ENCODE data around the gene OR14K1. TPM values are rescaled to one million over a fixed set of nuclear protein-coding genes. Genes with fewer than 3 reads are reported as not detected.

OR14K1 gene
- total and polyA plus RNA-seq, 10 of the 15 experiments (the other 5 are each of a cell fraction or from before 2014, with no cell fraction given) = not detected

GRCh38 chr1:247747616-247748015 lies 9.2 kb downstream of the OR14K1 start:
- H2AFZ ChIP-seq (ENCODE audit: control insufficient read depth, low read depth, low read length) = no peak overlapping the region
- ChIA-PET POLR2A (no interaction called here), SMC1A (ENCODE audit: uncharacterized antibody, unreplicated experiment) (no interaction called here), CTCF (no interaction called here), RAD21 (ENCODE audit: unreplicated experiment) (no interaction called here)
- H3K36me3 ChIP-seq (ENCODE audit: control insufficient read depth in 2 of 2, insufficient read depth in 2 of 2, low read length in 1 of 2) = no peaks in the 10 kb centered on the region
- H3K4me2 ChIP-seq (ENCODE audit: control insufficient read depth, insufficient read depth) = no peak overlapping the region
- no peak overlapping the region for H3K4me3 ChIP-seq
- H3K4me1 ChIP-seq (ENCODE audit: control insufficient read depth, insufficient read depth, low read length) = no peaks in the 10 kb centered on the region
- H4K20me1 ChIP-seq (ENCODE audit: control insufficient read depth, insufficient read depth) = no peaks in the 10 kb centered on the region
- intact Hi-C loops (cut with micrococcal nuclease; ENCODE audit: unreplicated experiment) = no loop called here
- in situ Hi-C loops (cut with MboI) = no loop called here
- no peaks in the 10 kb centered on the region; the same call in 2 of the 3 replicates for H3K9me3 ChIP-seq (replicated peaks; ENCODE audit: control insufficient read depth, insufficient read depth, low read length)
- no peak overlapping the region for H3K9ac ChIP-seq (ENCODE audit: control insufficient read depth, insufficient read depth, low read length)
- DNase-seq (ENCODE audit: low read depth, low spot score) (no peak), FAIRE-seq (no peak), ATAC-seq (no peak)
- 49% methylated on average over 7 of the region's 7 CpGs for WGBS (ENCODE audit: insufficient coverage, insufficient replicate concordance, low lambda C conversion rate, missing lambda C conversion rate)
- BruUV-seq (replicated peaks) = no TSS peak
- no peak for TF ChIP-seq TBL1XR1 (IDR thresholded peaks at IDR 0.05; ENCODE audit: low read depth, low read length)
- TF ChIP-seq E2F8 (IDR thresholded peaks at IDR 0.05; ENCODE audit: low read depth, partially characterized antibody) = no peak
- TF ChIP-seq ZNF24 (IDR thresholded peaks at IDR 0.05) = no peak
- TF ChIP-seq SMAD1 (IDR thresholded peaks at IDR 0.05; ENCODE audit: low read depth, partially characterized antibody) = no peak
- no peak for TF ChIP-seq CTCF (IDR thresholded peaks at IDR 0.05 in 2 of 3, conservative IDR thresholded peaks at IDR 0.05 in 1 of 3; ENCODE audit: control insufficient read depth in 2 of 3, extremely low read depth in 1 of 3, insufficient read depth in 1 of 3, low read depth in 3 of 3, low read length in 3 of 3)
- no peak for TF ChIP-seq JUNB (IDR thresholded peaks at IDR 0.05)
- TF ChIP-seq NFYA (IDR thresholded peaks at IDR 0.05; ENCODE audit: borderline replicate concordance, low read depth, low read length) = no peak
- no peak for TF ChIP-seq ATF3 (IDR thresholded peaks at IDR 0.05; ENCODE audit: borderline replicate concordance, extremely low read depth, low read depth, low read length)
- TF ChIP-seq SMC3 (IDR thresholded peaks at IDR 0.05; ENCODE audit: borderline replicate concordance, low read length) = no peak
- no peak for TF ChIP-seq BMI1 (IDR thresholded peaks at IDR 0.05; ENCODE audit: borderline replicate concordance)
- H3K27me3 ChIP-seq (replicated peaks in 1 of 2; ENCODE audit: control insufficient read depth in 2 of 2, insufficient read depth in 2 of 2, low read length in 1 of 2) = no peaks in the 10 kb centered on the region
- no peak overlapping the region for H3K27ac ChIP-seq (ENCODE audit: control insufficient read depth, insufficient read depth)
- H3K79me2 ChIP-seq (ENCODE audit: control insufficient read depth, insufficient read depth, low read length) = no peaks in the 10 kb centered on the region

Measured in GM12878 (cell line).